Nephron progenitor cell (in vitro differentiated cells): Measurements from ENCODE around the gene AADACL3.
A peak's percentile ranks its signal among the peaks of the same experiment; 100 is the strongest.

Experiments used
- DNase-seq: peaks from one replicate; pipeline ENCODE4 v3.0.0; 2021
- H3K27ac Mint-ChIP-seq: 2 replicates; pipeline ENCODE4 v1.8.0; 2021; ENCODE audit warnings: mild to moderate bottlenecking, moderate library complexity, mixed read lengths
- H3K27me3 Mint-ChIP-seq: 2 replicates; pipeline ENCODE4 v1.8.0; 2021; ENCODE audit warnings: mild to moderate bottlenecking, low read depth, mixed read lengths; ENCODE audit not compliant: poor library complexity
- H3K36me3 Mint-ChIP-seq: 2 replicates; pipeline ENCODE4 v1.8.0; 2021; ENCODE audit warnings: low read depth, mixed read lengths
- H3K4me1 Mint-ChIP-seq: 2 replicates; pipeline ENCODE4 v1.8.0; 2021; ENCODE audit warnings: mixed read lengths
- H3K4me3 Mint-ChIP-seq: 2 replicates; pipeline ENCODE4 v1.8.0; 2021; ENCODE audit warnings: mild to moderate bottlenecking, moderate library complexity, mixed read lengths
- H3K9me3 Mint-ChIP-seq: 2 replicates; pipeline ENCODE4 v1.8.0; 2021; ENCODE audit warnings: mild to moderate bottlenecking, moderate library complexity, mixed read lengths
- TF ChIP-seq, protein P1 (sequence below): fragments of 200-600 bp; sonication (generic); IDR thresholded peaks from 2 replicates; pipeline ENCODE4 v1.5.0; 2021; ENCODE audit warnings: antibody characterized with exemption

Gene AADACL3

DNA sequence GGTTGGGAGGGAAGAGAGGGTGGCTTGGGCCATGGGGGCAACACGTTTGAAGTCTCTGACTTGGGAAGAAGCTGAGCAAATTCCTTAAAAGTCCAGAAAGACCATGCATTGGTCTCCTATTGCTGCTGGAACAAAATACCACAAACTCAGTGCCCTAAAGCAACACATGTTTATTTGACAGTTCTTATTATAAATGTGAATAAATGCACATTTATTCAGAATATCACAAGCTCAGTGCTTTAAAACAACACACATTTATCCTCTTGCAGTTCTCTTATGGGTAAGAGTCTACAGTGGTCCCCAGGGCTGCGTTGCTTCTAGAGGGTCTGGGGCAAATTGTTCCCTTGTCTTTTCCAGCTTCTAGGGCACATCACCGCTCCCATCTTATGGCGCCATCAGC lies 47.6 kb downstream of the AADACL3 start:
- TF ChIP-seq, protein P1, sequence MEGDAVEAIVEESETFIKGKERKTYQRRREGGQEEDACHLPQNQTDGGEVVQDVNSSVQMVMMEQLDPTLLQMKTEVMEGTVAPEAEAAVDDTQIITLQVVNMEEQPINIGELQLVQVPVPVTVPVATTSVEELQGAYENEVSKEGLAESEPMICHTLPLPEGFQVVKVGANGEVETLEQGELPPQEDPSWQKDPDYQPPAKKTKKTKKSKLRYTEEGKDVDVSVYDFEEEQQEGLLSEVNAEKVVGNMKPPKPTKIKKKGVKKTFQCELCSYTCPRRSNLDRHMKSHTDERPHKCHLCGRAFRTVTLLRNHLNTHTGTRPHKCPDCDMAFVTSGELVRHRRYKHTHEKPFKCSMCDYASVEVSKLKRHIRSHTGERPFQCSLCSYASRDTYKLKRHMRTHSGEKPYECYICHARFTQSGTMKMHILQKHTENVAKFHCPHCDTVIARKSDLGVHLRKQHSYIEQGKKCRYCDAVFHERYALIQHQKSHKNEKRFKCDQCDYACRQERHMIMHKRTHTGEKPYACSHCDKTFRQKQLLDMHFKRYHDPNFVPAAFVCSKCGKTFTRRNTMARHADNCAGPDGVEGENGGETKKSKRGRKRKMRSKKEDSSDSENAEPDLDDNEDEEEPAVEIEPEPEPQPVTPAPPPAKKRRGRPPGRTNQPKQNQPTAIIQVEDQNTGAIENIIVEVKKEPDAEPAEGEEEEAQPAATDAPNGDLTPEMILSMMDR = no peak
- H3K27me3 Mint-ChIP-seq = peaks cover 27% of the 10 kb centered on the region
- peaks cover 3% of the 10 kb centered on the region for H3K9me3 Mint-ChIP-seq
- no peak overlapping the region for H3K27ac Mint-ChIP-seq
- peaks cover 2% of the 10 kb centered on the region for H3K4me1 Mint-ChIP-seq
- H3K36me3 Mint-ChIP-seq = no peaks in the 10 kb centered on the region
- H3K4me3 Mint-ChIP-seq = no peak overlapping the region
- no peak for DNase-seq

DNA sequence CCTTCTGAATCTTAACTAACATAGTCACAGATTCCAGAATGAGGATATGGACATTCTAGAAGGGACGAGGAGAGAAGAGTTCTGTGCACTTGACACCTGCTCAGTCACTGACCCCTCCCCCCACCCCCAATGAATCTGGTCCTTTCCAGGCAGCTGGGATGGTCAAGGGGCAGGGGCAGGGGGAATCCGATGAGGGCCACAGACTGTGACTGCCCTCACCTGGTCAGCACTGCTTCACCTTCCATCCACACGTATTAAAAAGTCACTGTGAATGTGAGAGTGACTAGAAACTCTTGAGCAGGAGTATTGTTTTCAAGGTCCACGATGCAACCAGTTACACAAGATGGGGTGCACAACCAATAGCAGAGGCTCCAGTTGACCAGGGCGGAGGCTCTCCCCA lies 48.1 kb downstream of the AADACL3 start:
- H3K4me3 Mint-ChIP-seq = no peak overlapping the region
- peaks cover 3% of the 10 kb centered on the region for H3K9me3 Mint-ChIP-seq
- H3K4me1 Mint-ChIP-seq = no peaks in the 10 kb centered on the region
- H3K36me3 Mint-ChIP-seq = no peaks in the 10 kb centered on the region
- TF ChIP-seq, protein P1 = no peak
- no peak for DNase-seq
- H3K27ac Mint-ChIP-seq = no peak overlapping the region
- H3K27me3 Mint-ChIP-seq = peaks cover 27% of the 10 kb centered on the region

DNA sequence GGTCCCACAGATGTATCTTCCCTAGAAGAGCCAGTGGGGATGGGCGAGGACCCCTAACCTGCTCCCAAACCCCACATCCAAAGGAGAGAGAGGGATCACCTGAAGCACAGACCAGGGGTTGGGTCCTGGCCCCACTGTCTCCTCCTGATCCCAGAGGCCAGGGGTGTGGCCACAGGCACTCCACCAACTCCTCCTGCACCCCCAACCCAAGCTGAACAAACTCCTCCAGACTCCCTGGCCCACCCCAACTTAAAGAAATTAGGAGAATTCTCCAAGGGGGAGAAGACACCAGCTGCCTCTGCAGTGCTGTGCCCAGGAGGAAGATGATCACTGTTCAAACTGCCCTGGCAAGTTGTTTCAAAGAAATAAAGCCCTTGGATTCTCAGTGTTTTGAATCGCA lies 53.1 kb downstream of the AADACL3 start:
- H3K4me1 Mint-ChIP-seq = no peaks in the 10 kb centered on the region

DNA sequence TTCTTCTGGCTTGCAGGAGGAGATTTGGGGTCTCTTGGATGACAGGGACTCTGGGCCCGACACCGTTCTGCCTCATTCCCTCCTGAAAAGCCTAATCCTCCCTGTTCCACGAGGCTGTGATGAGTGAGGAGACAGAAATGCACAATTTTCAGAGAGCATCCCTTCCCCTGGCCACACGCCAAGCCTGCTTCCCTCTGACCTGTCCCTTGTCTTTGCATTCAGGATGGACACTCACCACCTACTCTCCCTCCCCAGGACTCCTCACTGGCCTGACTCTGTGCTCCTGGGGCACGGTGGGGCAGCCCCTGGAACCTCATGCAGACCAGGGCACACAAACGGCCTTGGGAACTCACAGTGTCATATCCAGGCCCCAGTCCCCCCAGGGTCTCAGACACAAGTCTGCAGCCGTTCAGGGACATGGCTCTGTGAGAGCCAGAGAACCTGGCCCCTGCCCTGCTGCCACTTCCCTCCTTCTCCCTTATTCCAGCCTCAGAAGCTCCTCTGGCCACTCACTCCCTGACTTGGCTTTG lies 54.1 kb downstream of the AADACL3 start:
- Mint-ChIP-seq H3K27ac (peak overlapping the region; percentile 71), H3K4me3 (no peak overlapping the region), H3K9me3 (peaks cover 18% of the 10 kb centered on the region), H3K4me1 (no peaks in the 10 kb centered on the region), H3K27me3 (peaks cover 26% of the 10 kb centered on the region), H3K36me3 (no peaks in the 10 kb centered on the region)
- DNase-seq = no peak
- TF ChIP-seq, protein P1 = no peak

More for the DNA sequence above, 53.1 kb downstream of the AADACL3 start:
- no peak overlapping the region for H3K27ac Mint-ChIP-seq
- peaks cover 17% of the 10 kb centered on the region for H3K9me3 Mint-ChIP-seq
- no peaks in the 10 kb centered on the region for H3K36me3 Mint-ChIP-seq
- no peak for DNase-seq
- peaks cover 25% of the 10 kb centered on the region for H3K27me3 Mint-ChIP-seq
- TF ChIP-seq, protein P1 = no peak
- no peak overlapping the region for H3K4me3 Mint-ChIP-seq

DNA sequence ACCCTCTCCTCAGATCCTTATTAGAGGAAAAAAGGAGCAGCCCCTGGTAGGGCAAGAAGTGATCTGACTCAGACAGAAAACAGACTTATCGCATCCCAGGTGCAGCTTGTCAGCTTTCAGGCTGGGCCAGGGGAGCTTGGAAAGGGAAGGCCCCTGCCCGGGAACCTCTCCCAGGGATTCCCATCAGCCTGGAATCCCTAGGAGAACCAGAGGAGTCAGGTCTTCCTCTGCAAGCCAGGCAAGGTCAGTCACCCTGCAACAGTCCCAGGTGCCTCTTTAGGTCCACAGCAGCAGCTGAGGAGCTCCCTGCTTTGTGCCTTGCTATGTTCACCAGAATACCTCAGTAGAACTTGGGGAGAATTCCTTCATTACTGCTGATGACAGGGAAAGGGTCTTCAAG lies 54.7 kb downstream of the AADACL3 start:
- TF ChIP-seq, protein P1 = no peak
- no peaks in the 10 kb centered on the region for H3K4me1 Mint-ChIP-seq

DNA sequence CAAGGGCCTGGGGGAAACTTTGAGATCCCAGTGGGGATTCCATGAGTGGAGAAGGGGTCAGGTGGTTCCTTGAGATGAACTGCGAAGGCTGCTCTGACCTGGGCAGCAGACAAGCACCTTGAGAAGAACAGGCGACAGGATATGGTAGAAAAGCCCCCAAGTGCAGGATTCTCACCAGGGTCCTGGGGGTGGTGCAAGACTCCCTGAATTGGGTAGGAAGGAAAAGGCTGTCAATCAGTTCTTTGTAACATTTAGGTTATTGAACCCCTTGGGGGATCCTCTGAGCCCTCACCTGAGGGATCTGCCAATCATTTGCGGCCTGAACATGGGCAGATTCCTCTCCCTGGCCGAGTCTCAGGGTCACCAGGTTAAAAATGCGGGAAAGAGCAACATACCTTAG lies 55.3 kb downstream of the AADACL3 start:
- Mint-ChIP-seq H3K4me1 (no peaks in the 10 kb centered on the region), H3K36me3 (no peaks in the 10 kb centered on the region), H3K27me3 (peaks cover 30% of the 10 kb centered on the region), H3K4me3 (no peak overlapping the region), H3K27ac (no peak overlapping the region), H3K9me3 (peaks cover 25% of the 10 kb centered on the region)
- DNase-seq = no peak
- TF ChIP-seq, protein P1 = no peak

More for the DNA sequence above, 54.7 kb downstream of the AADACL3 start:
- no peaks in the 10 kb centered on the region for H3K36me3 Mint-ChIP-seq
- no peak for DNase-seq
- H3K9me3 Mint-ChIP-seq = peaks cover 23% of the 10 kb centered on the region
- peak overlapping the region; percentile 71 for H3K27ac Mint-ChIP-seq
- H3K27me3 Mint-ChIP-seq = peaks cover 26% of the 10 kb centered on the region
- no peak overlapping the region for H3K4me3 Mint-ChIP-seq
